Spinal cord (tissue), 10 donors: ENCODE data around the gene ENPEP. TPM values are rescaled to one million over a fixed set of nuclear protein-coding genes. Genes with fewer than 3 reads are reported as not detected.
A peak's percentile ranks its signal among the peaks of the same experiment; 100 is the strongest.

Experiments used
- DNase-seq, 6 donors: peaks; one replicate each; pipeline versions ENCODE4 v3.0.0 to v3.0.0-alpha.2; 2013 to 2015; ENCODE audit warnings: low spot score in 6 of 6, low read depth in 4 of 6
- H3K27ac ChIP-seq: one replicate; pipeline ENCODE4 v1.5.1; 2013; ENCODE audit warnings: low read depth, low read length, control low read depth
- H3K27me3 ChIP-seq: one replicate; pipeline ENCODE4 v1.6.1; 2013; ENCODE audit warnings: low read length; ENCODE audit not compliant: control insufficient read depth, insufficient read depth
- H3K36me3 ChIP-seq: one replicate; pipeline ENCODE4 v1.6.1; 2013; ENCODE audit warnings: low read length; ENCODE audit not compliant: control insufficient read depth, insufficient read depth
- H3K4me1 ChIP-seq: one replicate; pipeline ENCODE4 v1.6.1; 2013; ENCODE audit warnings: low read length; ENCODE audit not compliant: control insufficient read depth, insufficient read depth
- H3K4me3 ChIP-seq: one replicate; pipeline ENCODE4 v1.5.1; 2013; ENCODE audit warnings: low read depth, low read length, control low read depth
- H3K9me3 ChIP-seq: one replicate; pipeline ENCODE4 v1.6.1; 2013; ENCODE audit warnings: low read length; ENCODE audit not compliant: control insufficient read depth, insufficient read depth
- WGBS: methylation state at CpG from one replicate; pipeline ENCODE4 v1.1.5; 2013; ENCODE audit warnings: missing lambda C conversion rate; ENCODE audit not compliant: insufficient coverage; 5-methylcytosine and 5-hydroxymethylcytosine counted together
- polyA plus RNA-seq, 2 donors: library from polyadenylated mRNA; unstranded; fragments of 120-200 nt; gene quantifications; one replicate each; pipeline ENCODE4 v1.2.1, GENCODE V29; 2013; ENCODE audit not compliant: insufficient read length in 2 of 2
- total RNA-seq, 2 donors: library from RNA; depleted of rRNA in 1 of 2; stranded (reverse); fragments of 120-200 nt in 1 of 2; fragments of >200 nt in 1 of 2; gene quantifications; one replicate each; pipeline versions ENCODE4 v1.2.3 to v1.2.4, GENCODE V29; 2013 to 2014
- donor health status: healthy.

Gene ENPEP
- total and polyA plus RNA-seq, 4 donors, result 2.5 to 13.2 (median 3.9) TPM

- no peaks in the 10 kb centered on the region for H3K27me3 ChIP-seq
- H3K27ac ChIP-seq, result no peak overlapping the region
- no peaks in the 10 kb centered on the region for H3K4me1 ChIP-seq
- H3K9me3 ChIP-seq, result no peaks in the 10 kb centered on the region
- no peak overlapping the region for H3K4me3 ChIP-seq
- DNase-seq, result no peak
- WGBS, result no CpG with 5 or more reads among the region's 3 CpGs
- no peaks in the 10 kb centered on the region for H3K36me3 ChIP-seq
Observed at GRCh38 chr4:110512901-110513300, 36.9 kb downstream of the ENPEP start.

GRCh38 chr4:110514889-110515479 lies 39.0 kb downstream of the ENPEP start:
- no peak overlapping the region for H3K4me3 ChIP-seq
- no peaks in the 10 kb centered on the region for H3K9me3 ChIP-seq
- no peaks in the 10 kb centered on the region for H3K4me1 ChIP-seq
- no peaks in the 10 kb centered on the region for H3K36me3 ChIP-seq
- DNase-seq, result peak in 3 of 6 donors; percentile 31 to 81 (median 56)
- H3K27me3 ChIP-seq, result no peaks in the 10 kb centered on the region
- no peak overlapping the region for H3K27ac ChIP-seq

- H3K4me1 ChIP-seq, result no peaks in the 10 kb centered on the region
- H3K27me3 ChIP-seq, result no peaks in the 10 kb centered on the region
- no peak overlapping the region for H3K4me3 ChIP-seq
- WGBS, result no CpG with 5 or more reads among the region's 5 CpGs
- H3K36me3 ChIP-seq, result no peaks in the 10 kb centered on the region
- DNase-seq, result no peak
- H3K27ac ChIP-seq, result no peak overlapping the region
- no peaks in the 10 kb centered on the region for H3K9me3 ChIP-seq
Observed at GRCh38 chr4:110515676-110516075, 39.7 kb downstream of the ENPEP start.

- 28% methylated on average over 2 of the region's 8 CpGs for WGBS
- Histone ChIP-seq H3K9me3 (no peaks in the 10 kb centered on the region), H3K4me1 (no peaks in the 10 kb centered on the region), H3K27me3 (no peaks in the 10 kb centered on the region), H3K4me3 (peak overlapping the region; percentile 19), H3K36me3 (no peaks in the 10 kb centered on the region), H3K27ac (no peak overlapping the region)
- DNase-seq, result peak in 2 of 6 donors; percentile 61 to 74
Observed at GRCh38 chr4:110516106-110516922, 40.4 kb downstream of the ENPEP start.

GRCh38 chr4:110518889-110519490 lies 43.0 kb downstream of the ENPEP start:
- no CpG with 5 or more reads among the region's 2 CpGs for WGBS
- Histone ChIP-seq H3K4me1 (no peaks in the 10 kb centered on the region), H3K4me3 (no peak overlapping the region), H3K27me3 (no peaks in the 10 kb centered on the region), H3K27ac (no peak overlapping the region), H3K9me3 (no peaks in the 10 kb centered on the region), H3K36me3 (no peaks in the 10 kb centered on the region)
- peak in 2 of 6 donors; percentile 16 to 33 for DNase-seq

- no peaks in the 10 kb centered on the region for H3K9me3 ChIP-seq
Observed at GRCh38 chr4:110520886-110521285, 44.9 kb downstream of the ENPEP start.

GRCh38 chr4:110526589-110526988 lies 50.6 kb downstream of the ENPEP start:
- Histone ChIP-seq H3K27me3 (no peaks in the 10 kb centered on the region), H3K4me1 (no peaks in the 10 kb centered on the region), H3K4me3 (no peak overlapping the region), H3K27ac (no peak overlapping the region), H3K36me3 (no peaks in the 10 kb centered on the region), H3K9me3 (no peaks in the 10 kb centered on the region)
- WGBS, result 70% methylated on average over 1 of the region's 3 CpGs
- no peak for DNase-seq

More at GRCh38 chr4:110520886-110521285, 44.9 kb downstream of the ENPEP start:
- peak in 1 of 6 donors; percentile 52 for DNase-seq
- H3K4me1 ChIP-seq, result no peaks in the 10 kb centered on the region
- 100% methylated on average over 1 of the region's 2 CpGs for WGBS
- no peaks in the 10 kb centered on the region for H3K27me3 ChIP-seq
- no peaks in the 10 kb centered on the region for H3K36me3 ChIP-seq
- no peak overlapping the region for H3K27ac ChIP-seq
- no peak overlapping the region for H3K4me3 ChIP-seq

- WGBS, result 95% methylated on average over 4 of the region's 4 CpGs
- Histone ChIP-seq H3K27me3 (no peaks in the 10 kb centered on the region), H3K27ac (no peak overlapping the region), H3K9me3 (no peaks in the 10 kb centered on the region), H3K4me3 (no peak overlapping the region), H3K4me1 (no peaks in the 10 kb centered on the region), H3K36me3 (no peaks in the 10 kb centered on the region)
- DNase-seq, result no peak
Observed at GRCh38 chr4:110527156-110527555, 51.2 kb downstream of the ENPEP start.

GRCh38 chr4:110532901-110533589 lies 57.1 kb downstream of the ENPEP start:
- no CpG with 5 or more reads among the region's 4 CpGs for WGBS
- Histone ChIP-seq H3K27ac (no peak overlapping the region), H3K4me3 (no peak overlapping the region), H3K36me3 (no peaks in the 10 kb centered on the region), H3K9me3 (no peaks in the 10 kb centered on the region), H3K4me1 (no peaks in the 10 kb centered on the region), H3K27me3 (no peaks in the 10 kb centered on the region)
- DNase-seq, result no peak
